HG03520 (cell line): ENCODE results near the gene WDR18.

Experiments used
- ATAC-seq: cut with Tn5 transposase; IDR thresholded peaks from one replicate; pipeline ENCODE4 v1.9.1; 2021; ENCODE audit warnings: mild to moderate bottlenecking, moderate library complexity; ENCODE audit not compliant: unreplicated experiment

WDR18 gene

DNA sequence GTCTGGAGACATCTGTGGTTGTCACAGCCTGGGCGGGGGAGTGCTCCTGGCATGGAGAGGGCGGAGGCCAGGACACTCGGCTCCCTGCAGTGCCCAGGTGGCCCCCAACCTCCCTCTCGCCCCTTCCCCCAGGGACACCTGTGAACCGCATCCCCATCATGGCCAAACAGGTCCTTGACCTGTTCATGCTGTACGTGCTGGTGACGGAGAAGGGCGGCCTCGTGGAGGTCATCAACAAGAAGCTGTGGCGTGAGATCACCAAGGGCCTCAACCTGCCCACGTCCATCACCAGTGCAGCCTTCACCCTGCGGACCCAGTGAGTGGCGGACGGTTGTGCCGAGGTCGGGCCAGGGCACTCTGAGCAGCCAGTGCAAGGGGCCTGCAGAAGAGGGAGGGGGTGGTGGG lies 20.0 kb upstream of the WDR18 start:
- ATAC-seq = no peak

DNA sequence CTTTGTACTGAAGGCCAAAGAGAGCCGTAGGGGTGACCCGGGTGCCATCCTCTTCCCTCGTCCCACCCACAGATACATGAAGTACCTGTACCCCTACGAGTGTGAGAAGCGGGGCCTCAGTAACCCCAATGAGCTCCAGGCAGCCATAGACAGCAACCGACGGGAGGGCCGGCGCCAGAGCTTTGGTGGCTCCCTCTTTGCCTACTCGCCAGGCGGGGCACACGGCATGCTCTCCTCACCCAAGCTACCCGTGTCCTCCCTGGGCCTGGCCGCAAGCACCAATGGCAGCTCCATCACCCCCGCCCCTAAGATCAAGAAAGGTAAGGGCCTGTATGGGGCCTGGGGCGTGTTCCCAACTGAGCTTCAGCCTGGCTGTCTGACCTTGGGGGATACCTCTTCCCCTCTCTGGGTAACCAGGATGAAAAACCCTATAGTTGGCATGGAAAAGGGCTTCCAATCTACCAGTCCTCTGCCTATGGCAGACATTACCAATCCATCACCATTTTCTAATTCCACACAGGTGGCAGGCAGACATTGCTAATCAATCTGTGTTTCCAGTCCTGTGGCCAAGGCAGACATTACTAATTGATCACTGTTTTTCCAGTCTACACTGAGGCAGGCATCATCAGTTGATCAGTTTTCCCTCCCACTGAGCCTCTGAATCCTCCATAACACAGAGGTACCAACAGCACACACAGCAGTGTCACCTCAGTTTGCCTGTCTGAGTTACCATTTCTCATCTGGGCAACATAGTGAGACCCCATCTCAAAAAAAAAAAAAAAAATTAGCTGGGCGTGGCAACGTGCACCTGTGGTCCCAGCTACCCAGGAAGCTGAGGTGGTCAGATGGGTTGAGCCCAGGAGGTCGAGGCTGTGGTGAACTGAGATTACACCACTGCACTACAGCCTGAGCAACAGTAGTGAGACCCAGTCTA lies 19.1 kb upstream of the WDR18 start:
- no peak for ATAC-seq

DNA sequence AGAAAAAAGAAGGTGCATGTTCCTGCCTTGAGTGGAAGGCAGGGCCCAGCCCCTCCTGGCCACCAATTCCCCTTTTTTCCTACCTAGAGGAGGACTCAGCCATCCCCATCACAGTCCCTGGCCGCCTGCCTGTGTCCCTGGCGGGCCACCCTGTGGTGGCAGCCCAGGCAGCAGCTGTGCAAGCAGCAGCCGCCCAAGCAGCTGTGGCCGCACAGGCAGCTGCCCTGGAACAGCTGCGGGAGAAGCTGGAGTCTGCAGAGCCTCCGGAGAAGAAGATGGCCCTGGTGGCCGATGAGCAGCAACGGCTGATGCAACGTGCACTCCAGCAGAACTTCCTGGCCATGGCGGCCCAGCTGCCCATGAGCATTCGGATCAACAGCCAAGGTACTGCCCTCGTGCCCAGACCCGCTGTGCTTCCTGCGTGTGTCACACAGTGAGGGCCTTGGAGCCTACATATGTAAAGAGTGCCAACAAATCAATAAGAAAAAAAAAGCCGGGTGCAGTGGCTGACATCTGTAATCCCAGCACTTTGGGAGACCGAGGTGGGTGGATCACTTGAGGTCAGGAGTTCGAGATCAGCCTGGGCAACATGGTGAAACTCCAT lies 17.6 kb upstream of the WDR18 start:
- no peak for ATAC-seq

DNA sequence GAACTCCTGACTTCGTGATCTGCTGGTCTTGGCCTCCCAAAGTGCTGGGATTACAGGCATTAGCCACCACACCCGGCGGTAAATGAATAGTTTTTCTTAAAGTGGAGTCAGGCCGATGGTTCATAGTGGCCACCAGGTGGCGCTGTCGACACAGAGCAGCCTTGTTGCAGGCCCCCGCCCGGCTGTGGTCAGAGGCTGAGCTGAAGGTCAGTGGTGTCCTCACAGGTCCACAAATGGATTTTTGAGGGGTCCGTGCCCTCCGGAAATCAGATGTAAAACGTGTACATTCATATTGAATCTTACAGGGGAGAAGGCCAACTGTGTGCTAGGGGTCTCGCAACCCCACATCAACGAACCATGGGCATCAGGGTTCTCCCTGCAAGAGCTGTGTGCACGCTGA lies 13.4 kb upstream of the WDR18 start:
- no peak for ATAC-seq

DNA sequence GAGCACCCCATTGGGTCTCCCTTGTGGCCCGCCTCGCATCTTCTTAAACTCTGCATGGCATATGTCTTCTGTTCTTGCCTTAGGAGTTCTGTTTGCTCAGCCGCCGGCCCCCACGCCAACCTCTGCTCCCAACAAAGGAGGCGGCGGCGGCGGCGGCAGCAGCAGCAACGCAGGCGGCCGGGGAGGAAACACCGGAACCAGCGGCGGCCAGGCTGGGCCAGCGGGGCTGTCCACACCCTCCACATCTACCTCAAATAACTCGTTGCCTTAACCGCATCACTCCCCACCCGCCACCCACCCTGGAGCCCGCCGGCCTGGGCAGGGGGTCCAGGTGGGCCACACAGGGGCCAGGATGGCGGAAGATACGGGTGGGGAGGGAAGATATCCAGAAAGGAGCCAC lies 12.3 kb upstream of the WDR18 start:
- no peak for ATAC-seq

DNA sequence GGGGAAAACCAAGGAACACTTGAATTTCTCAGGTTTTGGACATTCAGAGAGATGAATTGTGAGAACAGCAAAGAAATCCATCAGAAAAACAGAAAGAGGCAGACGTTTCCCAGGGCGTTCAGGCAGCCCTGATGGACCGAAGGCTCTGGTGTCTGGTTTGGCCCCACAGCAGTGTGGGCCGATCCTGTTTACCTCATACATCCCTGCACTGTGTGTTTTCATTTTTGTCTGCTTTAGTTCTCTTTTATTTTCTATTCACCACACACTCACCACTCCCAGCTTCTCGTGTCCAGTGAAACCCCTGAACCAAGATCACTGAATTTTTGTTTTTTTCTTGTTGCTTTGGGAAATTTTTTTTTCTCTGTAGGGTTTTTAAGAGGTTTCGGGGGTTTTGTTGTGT lies 11.9 kb upstream of the WDR18 start:
- no peak for ATAC-seq

DNA sequence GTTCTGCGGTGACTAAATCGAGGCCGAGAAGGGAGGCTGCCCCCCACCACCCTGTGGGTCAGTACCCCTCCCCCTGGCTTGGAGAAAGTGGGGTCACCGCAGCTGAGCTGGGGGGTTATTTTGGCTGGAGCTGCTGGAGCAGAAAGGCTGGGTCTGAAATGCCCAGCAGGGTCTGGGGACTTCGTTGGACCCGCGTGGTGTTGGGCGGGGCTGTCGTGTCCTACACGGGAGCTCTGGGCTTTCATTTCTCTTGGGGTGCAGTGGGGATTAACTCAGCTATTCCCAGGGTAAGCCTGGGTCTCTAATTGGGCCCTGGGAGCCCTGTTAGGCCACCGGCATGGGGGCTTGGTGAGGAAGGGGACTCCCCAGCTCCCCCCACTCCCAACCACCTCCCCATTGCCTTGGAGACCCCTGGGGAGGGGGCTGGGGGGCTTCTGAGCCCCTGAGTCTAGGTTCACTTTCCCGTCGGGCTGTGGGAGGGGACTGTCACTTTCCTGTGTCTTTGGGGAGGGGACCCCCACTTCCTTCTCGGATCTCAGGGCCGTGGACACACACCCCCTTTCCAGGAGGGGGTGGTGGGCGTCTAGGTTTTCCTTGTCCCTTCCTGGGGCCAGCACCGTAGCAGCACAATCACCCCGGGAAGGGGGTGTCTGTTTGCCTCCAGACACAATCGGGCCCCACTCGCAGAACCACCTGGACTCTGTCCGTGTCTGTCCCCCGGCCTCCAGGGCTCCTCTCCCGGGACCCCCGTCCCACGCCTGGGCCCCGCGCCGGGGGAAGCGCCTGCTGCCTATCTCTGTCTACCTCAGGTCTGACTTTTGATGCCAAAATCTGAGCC lies 10.2 kb upstream of the WDR18 start:
- ATAC-seq = no peak

DNA sequence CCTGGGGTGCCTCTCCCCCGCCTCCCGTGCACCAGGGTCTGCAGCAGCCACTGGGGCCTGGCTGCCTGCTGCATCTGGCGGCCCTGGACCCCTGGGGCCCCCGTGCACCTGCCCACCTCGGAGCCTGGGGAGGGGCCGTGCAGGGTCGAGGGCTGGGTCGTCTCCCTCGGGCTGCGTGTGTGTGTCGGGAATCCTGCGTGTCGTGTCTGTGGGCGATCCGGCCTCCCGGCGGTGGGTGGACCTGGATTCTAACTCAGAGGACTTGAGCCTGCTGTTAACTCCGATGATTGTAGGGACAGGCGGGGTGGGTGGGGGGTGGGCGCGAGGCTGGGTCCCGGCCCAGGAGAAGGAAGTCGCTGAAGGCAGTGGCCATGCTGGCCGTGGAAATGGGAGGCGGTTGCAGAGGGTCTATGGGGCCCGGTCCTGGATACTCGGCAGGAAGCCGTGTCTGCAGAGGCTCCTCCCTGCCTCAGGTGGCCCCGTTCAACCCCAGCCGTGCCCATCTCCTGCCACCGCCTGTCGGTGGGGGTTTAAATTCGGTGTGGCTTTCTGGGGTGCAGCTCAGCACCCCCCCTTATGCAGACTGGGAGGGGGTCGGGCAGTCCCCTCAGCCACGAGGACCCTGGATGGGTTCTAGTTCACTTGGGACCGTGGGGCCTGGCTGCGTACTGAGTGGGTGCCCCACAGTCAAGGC lies 9.4 kb upstream of the WDR18 start:
- ATAC-seq = no peak

DNA sequence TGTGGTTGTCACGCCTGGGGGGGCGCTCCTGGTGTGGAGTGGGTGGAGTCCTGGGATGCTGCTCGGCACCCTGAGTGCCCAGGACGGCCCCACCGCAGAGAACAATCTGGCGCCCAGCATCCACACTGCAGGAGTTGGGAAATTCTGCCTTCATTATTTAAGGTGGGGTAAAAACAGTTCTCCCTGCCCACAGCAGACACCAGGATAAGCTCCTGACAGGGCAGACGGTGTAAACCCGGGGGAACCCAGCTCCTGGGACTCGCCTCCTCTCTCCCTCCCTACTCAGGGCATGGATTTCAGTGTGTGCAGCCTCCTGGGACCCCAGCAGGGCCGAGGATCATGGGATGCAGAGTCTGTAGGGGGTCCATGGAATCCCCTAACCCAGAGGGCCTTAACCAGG lies 7.7 kb upstream of the WDR18 start:
- ATAC-seq = no peak

DNA sequence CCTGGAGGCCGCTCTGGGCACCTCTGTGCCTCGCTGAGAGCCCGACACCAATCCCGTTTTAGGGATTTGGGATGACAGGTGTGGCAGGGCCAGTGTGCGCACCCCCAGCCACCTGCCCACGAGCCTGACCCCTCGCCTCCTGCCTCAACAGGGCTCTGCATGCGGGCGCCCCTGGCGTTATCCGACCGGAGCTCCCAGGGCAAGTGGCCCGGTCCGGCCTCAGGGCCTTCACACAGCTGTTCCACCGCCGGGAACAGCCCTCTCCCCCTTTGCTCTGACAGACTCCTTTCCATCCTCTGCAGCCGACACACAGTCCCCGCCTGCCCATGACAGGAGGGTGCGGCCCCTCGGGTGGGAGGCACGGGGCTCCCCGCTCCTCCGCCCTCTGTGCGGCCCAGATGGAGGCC lies 7.1 kb upstream of the WDR18 start:
- ATAC-seq = no peak

DNA sequence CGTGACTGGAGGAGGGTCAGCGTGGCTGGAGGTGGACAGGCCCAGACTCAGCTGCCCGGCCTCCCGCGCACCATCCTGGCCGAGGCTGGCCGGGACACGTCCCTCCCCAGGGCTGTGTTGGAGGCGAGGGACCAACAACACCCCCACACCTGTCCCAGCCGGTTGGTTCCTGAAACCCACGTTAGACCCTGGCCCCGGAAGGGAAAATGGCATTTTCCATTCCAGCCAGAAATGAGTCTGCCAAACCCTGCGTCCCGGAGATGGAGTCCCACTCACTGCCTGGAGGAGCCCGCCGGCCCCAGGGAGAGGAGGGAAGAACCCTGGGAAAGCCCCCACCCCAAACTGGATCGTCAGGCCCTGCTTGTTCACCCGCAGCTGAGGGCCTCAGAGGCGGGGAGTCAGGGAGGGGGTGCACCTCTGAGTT lies 4.8 kb upstream of the WDR18 start:
- no peak for ATAC-seq

DNA sequence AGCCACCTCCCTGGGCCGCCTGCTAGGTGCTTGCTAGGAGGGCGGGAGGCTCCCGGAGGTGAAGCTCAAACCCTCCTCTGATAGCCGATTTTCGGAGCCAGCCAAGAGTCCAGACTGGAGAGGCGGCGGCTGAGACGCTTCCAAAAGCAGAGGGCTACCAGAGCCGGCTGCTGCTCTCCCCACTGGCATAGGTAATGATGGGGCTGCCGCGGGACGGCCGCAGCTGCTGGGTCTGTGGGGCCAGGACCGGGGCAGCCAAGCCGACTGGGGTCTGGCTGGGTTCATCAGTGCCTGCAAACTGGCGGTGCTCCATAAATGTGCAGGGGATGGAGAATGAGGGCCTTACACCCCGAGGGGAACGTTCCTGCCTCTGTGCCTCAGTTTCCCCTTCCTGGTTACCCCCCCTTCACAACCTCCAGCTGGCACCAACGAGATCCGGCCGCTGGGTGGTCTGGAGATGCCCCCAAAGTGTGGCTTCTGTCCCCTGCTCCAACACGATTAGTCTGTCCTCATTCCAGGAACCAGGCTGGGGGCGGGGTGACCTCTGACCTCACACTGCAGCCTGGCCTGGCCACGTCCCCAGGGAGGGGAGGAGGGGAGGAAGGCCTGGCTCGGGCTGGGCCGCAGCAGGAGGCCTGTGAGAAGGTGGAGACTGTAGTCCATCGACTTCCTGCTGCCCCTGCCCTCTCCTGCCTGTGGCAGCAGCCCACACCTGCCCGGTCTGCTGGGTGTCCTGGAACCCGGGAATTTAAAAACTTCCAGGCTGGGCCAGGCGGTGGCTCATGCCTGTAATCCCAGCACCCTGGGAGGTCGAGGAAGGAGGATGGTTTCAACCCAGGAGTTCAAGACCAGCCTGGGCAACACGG lies 3.8 kb upstream of the WDR18 start:
- no peak for ATAC-seq

DNA sequence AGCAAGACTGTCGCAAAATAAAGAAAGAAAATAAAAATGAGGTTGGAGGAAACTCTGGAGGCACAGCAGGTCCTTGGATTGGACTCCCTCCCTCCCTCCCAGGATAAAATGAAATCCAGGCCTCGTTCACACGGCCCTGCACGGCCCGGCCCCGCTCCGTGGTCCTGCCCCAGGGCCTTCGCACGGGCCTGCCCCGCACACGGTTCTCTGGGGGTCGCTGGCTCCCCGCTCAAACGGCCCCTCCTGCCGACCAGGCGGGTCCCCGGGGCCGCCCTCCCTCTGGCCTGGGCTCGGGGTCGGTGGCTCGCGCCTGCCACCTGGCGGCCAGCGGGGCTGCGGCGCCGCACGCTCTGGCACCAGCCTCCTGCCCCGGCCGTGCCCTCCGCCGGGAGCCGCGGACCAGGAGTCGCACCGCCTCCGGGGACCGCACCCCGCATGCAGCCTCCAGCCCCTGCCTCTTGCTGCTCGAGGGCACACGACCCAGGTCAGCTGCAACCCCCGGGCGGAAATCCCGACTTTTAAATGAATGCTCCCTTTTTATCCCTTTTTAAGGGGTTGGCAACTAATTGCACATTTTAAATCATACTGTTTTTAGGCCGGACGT lies 1.5 kb upstream of the WDR18 start:
- peak; percentile 42 for ATAC-seq

DNA sequence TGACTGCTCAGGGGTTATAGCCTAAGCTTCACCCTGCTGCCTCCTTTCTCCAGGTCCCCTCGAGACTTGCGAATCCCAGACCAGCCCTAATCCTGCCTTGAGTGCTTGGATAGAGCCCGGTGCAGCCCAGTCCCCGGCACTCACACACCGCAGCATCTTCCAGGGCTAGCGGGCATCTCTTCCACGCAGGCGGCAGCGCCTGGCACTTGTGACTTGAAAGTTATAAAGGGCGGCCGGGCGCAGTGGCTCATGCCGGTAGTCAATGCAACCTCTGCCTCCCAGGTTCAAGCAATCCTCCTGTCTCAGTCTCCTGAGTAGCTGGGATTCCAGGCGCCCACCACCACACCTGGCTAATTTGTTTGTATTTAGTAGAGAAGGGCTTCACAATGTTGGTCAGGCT lies 1.9 kb downstream of the WDR18 start:
- ATAC-seq = no peak

DNA sequence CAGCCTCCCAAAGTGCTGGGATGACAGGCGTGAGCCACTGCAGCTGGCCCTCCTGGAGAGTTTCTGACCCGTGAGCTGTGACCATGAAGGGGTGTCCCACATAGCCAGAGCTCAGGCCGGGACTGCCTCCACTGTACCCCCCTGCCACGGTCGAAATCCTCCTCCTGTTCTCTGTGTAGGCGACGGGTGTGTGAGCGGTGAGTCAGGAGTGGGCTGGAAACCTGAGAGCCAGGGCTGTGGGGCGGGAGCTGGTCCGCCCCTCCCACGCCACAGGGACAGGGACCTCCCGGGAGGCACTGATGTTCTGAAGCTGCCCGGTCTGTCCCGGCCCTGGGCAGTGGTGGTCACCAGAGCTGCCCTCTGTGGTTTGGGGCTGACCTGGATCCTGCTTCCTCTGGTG lies 3.9 kb downstream of the WDR18 start:
- ATAC-seq = no peak

DNA sequence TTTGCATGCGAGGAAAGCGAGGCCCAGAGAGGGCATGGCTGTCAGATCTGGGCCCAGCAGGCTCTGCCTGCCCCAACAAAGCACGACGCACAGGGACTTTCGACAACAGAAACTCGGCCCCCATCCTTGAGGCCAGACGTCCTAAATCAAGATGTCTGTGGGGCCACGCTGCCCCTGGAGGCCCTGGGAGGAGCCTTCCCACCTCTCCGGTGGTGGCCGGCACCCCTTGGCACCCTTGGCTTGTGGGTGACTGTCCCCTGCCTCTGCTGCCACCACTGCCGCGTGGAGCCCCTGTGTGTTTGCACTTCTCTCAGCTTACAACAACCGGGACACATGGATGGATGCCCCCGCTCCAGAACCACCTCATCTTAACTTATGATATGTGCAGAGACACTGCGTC lies 4.4 kb downstream of the WDR18 start:
- no peak for ATAC-seq

DNA sequence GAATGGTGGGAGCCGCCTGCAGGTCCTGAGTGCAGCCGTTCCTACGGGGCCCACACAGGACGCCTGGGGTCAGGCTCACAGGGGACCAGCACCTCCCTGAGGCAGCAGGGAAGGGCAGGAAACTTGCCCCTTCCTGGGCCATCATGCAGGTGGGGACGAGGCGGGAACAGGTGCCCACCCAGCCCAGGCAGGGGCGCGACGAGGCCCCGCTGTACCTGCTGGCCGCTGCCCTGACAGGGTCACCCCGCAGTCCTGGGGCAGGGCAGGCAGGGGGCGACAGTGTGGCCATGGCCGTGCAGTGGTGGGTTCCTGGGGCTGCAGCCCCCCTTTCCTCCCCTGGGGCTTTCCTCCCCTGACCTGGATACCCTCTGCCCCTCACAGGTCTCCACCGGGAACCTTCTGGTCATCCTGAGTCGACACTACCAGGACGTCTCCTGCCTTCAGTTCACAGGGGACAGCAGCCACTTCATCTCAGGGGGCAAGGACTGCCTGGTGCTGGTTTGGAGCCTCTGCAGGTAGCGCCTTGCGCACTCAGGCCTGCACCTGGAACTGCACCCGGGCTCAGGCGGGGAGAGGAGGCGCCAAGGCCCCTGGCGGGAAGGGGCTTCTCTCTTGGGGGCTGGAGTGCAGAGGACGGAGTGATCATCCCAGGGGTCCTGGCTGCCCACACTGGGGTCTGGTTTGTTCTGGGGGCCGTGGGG lies 5.4 kb downstream of the WDR18 start:
- no peak for ATAC-seq

DNA sequence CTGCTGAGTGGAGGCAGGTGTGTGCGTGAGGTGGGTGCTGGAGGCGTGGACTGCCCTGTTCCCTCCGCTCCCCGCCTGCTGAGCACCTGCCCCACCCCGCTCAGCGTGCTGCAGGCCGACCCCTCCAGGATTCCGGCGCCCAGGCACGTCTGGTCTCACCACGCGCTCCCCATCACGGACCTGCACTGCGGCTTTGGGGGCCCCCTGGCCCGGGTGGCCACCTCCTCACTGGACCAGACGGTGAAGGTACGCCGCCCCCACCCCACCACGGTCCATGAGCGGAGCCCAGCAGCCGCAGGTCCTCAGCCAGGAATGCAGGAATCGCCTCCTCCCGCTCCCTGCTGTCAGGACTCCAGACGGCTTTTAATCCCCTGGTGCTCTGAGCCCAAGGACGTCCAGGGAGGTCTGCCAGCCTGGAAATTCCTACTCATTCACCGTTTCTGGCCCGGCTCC lies 6.0 kb downstream of the WDR18 start:
- ATAC-seq = no peak

DNA sequence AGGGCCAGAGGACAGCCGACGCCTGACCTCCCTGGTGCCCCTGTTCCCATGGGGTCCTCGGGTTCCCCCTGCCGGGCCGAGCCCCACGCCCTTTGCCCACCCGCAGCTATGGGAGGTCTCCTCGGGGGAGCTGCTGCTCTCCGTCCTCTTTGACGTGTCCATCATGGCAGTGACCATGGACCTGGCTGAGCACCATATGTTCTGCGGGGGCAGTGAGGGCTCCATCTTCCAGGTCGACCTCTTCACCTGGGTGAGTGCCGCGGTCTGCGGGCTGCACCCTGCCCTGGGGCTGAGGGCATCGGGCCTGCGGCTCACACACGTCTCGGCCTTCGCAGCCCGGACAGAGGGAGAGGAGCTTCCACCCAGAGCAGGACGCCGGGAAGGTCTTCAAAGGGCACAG lies 6.6 kb downstream of the WDR18 start:
- no peak for ATAC-seq
